K562 (cell line): ENCODE data around the gene OXNAD1. TPM values are rescaled to one million over a fixed set of nuclear protein-coding genes. Genes with fewer than 3 reads are reported as not detected.

Experiments
- ATAC-seq: fragments of 200-7000 bp; cut with Tn5 transposase; 3 replicates; pipeline ENCODE4 v1.9.1; 2020; ENCODE audit warnings: moderate library complexity
- BruUV-seq: library from RNA; stranded (reverse); fragments of 400-500 nt; replicated peaks from 2 replicates; lab custom pipeline; 2021; lab: Mats Ljungman, UMichigan
- CTCF ChIA-PET: fragments of 300-600 bp; formaldehyde crosslinking; extraction: SDS; loops from one replicate; lab custom pipeline; 2021; ENCODE audit warnings: low intra/inter-chr PET ratio; lab: Yijun Ruan, JAX
- POLR2A ChIA-PET: fragments of 300-600, 350-650 bp; sonication (Branson Sonifier 250); formaldehyde crosslinking; extraction: SDS; loops from one replicate; lab custom pipeline; 2021; ENCODE audit warnings: antibody characterized with exemption, inconsistent platforms; lab: Yijun Ruan, JAX
- DNase-seq, 4 experiments: peaks; one replicate each; pipeline versions ENCODE4 v3.0.0 to v3.0.0-alpha.2; 2011 to 2018; ENCODE audit warnings: low spot score in 3 of 4, mixed read lengths in 3 of 4; ENCODE audit errors: extremely low read depth in 1 of 4
- FAIRE-seq: peaks from 2 replicates; lab custom pipeline; 2011; peaks lifted over from hg19 to GRCh38; lab: Jason Lieb, UNC
- H2AFZ ChIP-seq: 2 replicates; pipeline ENCODE4 v1.6.0; 2011; ENCODE audit warnings: low read depth, low read length, control low read depth, inconsistent platforms
- H3K27ac ChIP-seq: fragments of 200-600 bp; 3 replicates; pipeline ENCODE4 v1.8.0; 2011; ENCODE audit warnings: low read depth, mild to moderate bottlenecking, control low read depth, inconsistent platforms, low read length, moderate library complexity, mixed read lengths; ENCODE audit errors: extremely low read depth
- H3K27me3 ChIP-seq, 2 experiments: fragments of 300-600 bp in 1 of 2; 2 replicates in 1 of 2; 3 replicates in 1 of 2; pipeline versions ENCODE4 v1.6.0 to v1.8.0; 2011; ENCODE audit warnings: inconsistent platforms in 2 of 2, low read length in 2 of 2, mild to moderate bottlenecking in 1 of 2, mixed read lengths in 1 of 2, moderate library complexity in 1 of 2; ENCODE audit not compliant: control insufficient read depth in 2 of 2, insufficient read depth in 2 of 2
- H3K36me3 ChIP-seq: fragments of 300-600 bp; 3 replicates; pipeline ENCODE4 v1.8.0; 2011; ENCODE audit warnings: mild to moderate bottlenecking, low read length, inconsistent platforms; ENCODE audit not compliant: control insufficient read depth, insufficient read depth
- H3K4me1 ChIP-seq, 2 experiments: fragments of 200-600 bp in 1 of 2; replicated peaks in 1 of 2; 2 replicates in 1 of 2; 3 replicates in 1 of 2; pipeline versions ENCODE4 v1.5.1 to v1.8.0; 2011; ENCODE audit warnings: inconsistent platforms in 2 of 2, low read length in 2 of 2, mild to moderate bottlenecking in 1 of 2, mixed read lengths in 1 of 2, moderate library complexity in 1 of 2; ENCODE audit not compliant: control insufficient read depth in 2 of 2, insufficient read depth in 2 of 2
- H3K4me2 ChIP-seq: 2 replicates; pipeline ENCODE4 v1.6.1; 2011; ENCODE audit warnings: low read length, control low read depth, inconsistent platforms, mixed read lengths; ENCODE audit not compliant: insufficient read depth
- H3K4me3 ChIP-seq: fragments of 200-600 bp; sonication (generic), shearing (Covaris generic); 2 replicates; pipeline ENCODE4 v1.5.1; 2016; ENCODE audit warnings: control low read depth, inconsistent platforms
- H3K79me2 ChIP-seq: fragments of 200-600 bp; 3 replicates; pipeline ENCODE4 v1.8.0; 2011; ENCODE audit warnings: low read length, inconsistent platforms; ENCODE audit not compliant: control insufficient read depth, insufficient read depth
- H3K9ac ChIP-seq, 2 experiments: 2 replicates each; pipeline versions ENCODE4 v1.6.0 to v1.6.1; 2011; ENCODE audit warnings: low read depth in 2 of 2, low read length in 2 of 2, control low read depth in 1 of 2, inconsistent platforms in 1 of 2, mild to moderate bottlenecking in 1 of 2, mixed read lengths in 1 of 2; ENCODE audit not compliant: insufficient read depth in 1 of 2
- H3K9me1 ChIP-seq: one replicate; pipeline ENCODE4 v1.6.0; 2011; ENCODE audit warnings: inconsistent platforms, mild to moderate bottlenecking, low read length, moderate library complexity; ENCODE audit not compliant: control insufficient read depth, insufficient read depth
- H3K9me3 ChIP-seq: replicated peaks from 2 replicates; pipeline ENCODE4 v1.5.1; 2011; ENCODE audit warnings: low read depth, low read length, inconsistent platforms; ENCODE audit not compliant: control insufficient read depth, insufficient read depth
- H4K20me1 ChIP-seq: replicated peaks from 2 replicates; pipeline ENCODE4 v1.6.1; 2011; ENCODE audit warnings: low read length, inconsistent platforms, mixed read lengths; ENCODE audit not compliant: control insufficient read depth, insufficient read depth
- CTCF ChIP-seq, 3 experiments: IDR thresholded peaks in 2 of 3; conservative IDR thresholded peaks in 1 of 3; 2 replicates each; pipeline ENCODE4 v1.5.1; 2011 to 2012; ENCODE audit warnings: low read length in 3 of 3, mild to moderate bottlenecking in 3 of 3, control low read depth in 2 of 3, improper control_type of control experiment in 1 of 3, inconsistent platforms in 1 of 3, low read depth in 1 of 3, mixed read lengths in 1 of 3, moderate library complexity in 1 of 3; ENCODE audit not compliant: insufficient read depth in 2 of 3
- DPF2 ChIP-seq: fragments of 450-650 bp; IDR thresholded peaks from 2 replicates; pipeline ENCODE4 v1.6.1; 2016
- ETV1 ChIP-seq: fragments of 450-650 bp; conservative IDR thresholded peaks from 2 replicates; pipeline ENCODE4 v1.6.1; 2016; ENCODE audit warnings: missing genetic modification characterization, control low read depth, low read depth, missing compliant biosample characterization
- GMEB1 ChIP-seq: fragments of 250-450 bp; sonication (Bioruptor Pico); IDR thresholded peaks from 2 replicates; pipeline ENCODE4 v1.4.0; 2020; ENCODE audit warnings: mild to moderate bottlenecking
- ILF3 ChIP-seq: fragments of 450-650 bp; IDR thresholded peaks from 2 replicates; pipeline ENCODE4 v1.6.1; 2018; ENCODE audit warnings: antibody characterized with exemption, mild to moderate bottlenecking, moderate library complexity, borderline replicate concordance
- POLR2AphosphoS5 ChIP-seq: IDR thresholded peaks from 2 replicates; pipeline ENCODE4 v1.6.1; 2011; ENCODE audit warnings: mild to moderate bottlenecking, low read depth, low read length, moderate library complexity; ENCODE audit not compliant: control insufficient read depth, insufficient read depth
- POLR2H ChIP-seq: IDR thresholded peaks from 2 replicates; pipeline ENCODE4 v1.6.1; 2016; ENCODE audit warnings: missing genetic modification characterization, low read depth, mild to moderate bottlenecking, control low read depth, missing compliant biosample characterization, moderate library complexity
- RUNX1 ChIP-seq: sonication (generic); IDR thresholded peaks from 2 replicates; pipeline ENCODE4 v1.6.1; 2016; ENCODE audit warnings: antibody characterized with exemption, low read depth
- TAF7 ChIP-seq: fragments of 450-650 bp; IDR thresholded peaks from 2 replicates; pipeline ENCODE4 v1.6.1; 2016; ENCODE audit warnings: missing genetic modification characterization, missing compliant biosample characterization
- XRCC4 ChIP-seq: IDR thresholded peaks from one replicate; pipeline ENCODE4 v1.6.1; 2011; ENCODE audit not compliant: insufficient read depth, insufficient read length; ENCODE audit errors: extremely low read depth
- ZFPM2 ChIP-seq: fragments of 250-450 bp; sonication (Bioruptor Pico); IDR thresholded peaks from 2 replicates; pipeline ENCODE4 v1.5.1; 2022; ENCODE audit warnings: mild to moderate bottlenecking
- ZNF140 ChIP-seq: fragments of 250-450 bp; sonication (Bioruptor Pico); IDR thresholded peaks from 2 replicates; pipeline ENCODE4 v1.8.0; 2021; ENCODE audit warnings: moderate library complexity, mild to moderate bottlenecking, inconsistent platforms
- ZNF778 ChIP-seq: fragments of 450-650 bp; formaldehyde crosslinking; IDR thresholded peaks from 2 replicates; pipeline ENCODE4 v1.4.0; 2020; ENCODE audit warnings: mild to moderate bottlenecking, moderate library complexity
- WGBS: fragments of 100-300 bp; shearing (Covaris generic); methylation state at CpG from one replicate; pipeline ENCODE4 v1.1.6; 2016; ENCODE audit warnings: low coverage, mixed read lengths; ENCODE audit not compliant: insufficient coverage; ENCODE audit errors: missing lambda C conversion rate; 5-methylcytosine and 5-hydroxymethylcytosine counted together
- in situ Hi-C: fragments of 300-500 bp; cut with MboI; formaldehyde crosslinking; loops from 4 replicates; pipeline ENCODE4 v1.15.0; 2018; ENCODE audit warnings: inconsistent platforms, mixed read lengths
- intact Hi-C: fragments of 100-400 bp; cut with micrococcal nuclease; formaldehyde crosslinking; loops from 2 replicates; pipeline ENCODE4 v1.14.2; 2022
- polyA plus RNA-seq, 8 experiments: library from polyadenylated mRNA; depleted of rRNA in 4 of 8; stranded (reverse) in 5 of 8; unstranded in 3 of 8; fragments of >200 nt; fragmentation: Nextera tagmentation in 2 of 8; fragmentation: Illumina TruSeq in 1 of 8; extraction: Ambion mirVana in 2 of 8; extraction: Trizol in 1 of 8; gene quantifications; 2 replicates each; pipeline versions ENCODE4 v1.2.1 to v1.2.3, GENCODE V29; 2011 to 2014; ENCODE audit warnings: inconsistent platforms in 1 of 8, missing spikeins in 1 of 8
- total RNA-seq, 7 experiments: library from RNA; depleted of rRNA in 6 of 7; stranded (reverse); fragments of >200 nt in 6 of 7; fragmentation: Illumina TruSeq in 2 of 7; extraction: Trizol in 2 of 7; gene quantifications; 2 replicates each; pipeline versions ENCODE4 v1.2.1 to v1.2.3, GENCODE V29; 2011 to 2021; ENCODE audit warnings: low replicate concordance in 1 of 7

The OXNAD1 gene
- total and polyA plus RNA-seq, 9 of the 15 experiments (the other 6 are each of a cell fraction or from before 2014, with no cell fraction given) = 12.8 to 44.4 (median 41.1) TPM

GRCh38 chr3:16336825-16337224, 71.8 kb downstream of the OXNAD1 start:
- no peak overlapping the region for H3K27ac ChIP-seq
- no peaks in the 10 kb centered on the region for H3K4me1 ChIP-seq
- CTCF ChIA-PET = no interaction called here
- no peak for FAIRE-seq
- no peak for DNase-seq
- TF ChIP-seq GMEB1 (CRISPR knock-in tag) = no peak
- H3K4me3 ChIP-seq = no peak overlapping the region
- no TSS peak for BruUV-seq
- ATAC-seq = no peak
- no peaks in the 10 kb centered on the region for H3K9me1 ChIP-seq
- no peaks in the 10 kb centered on the region for H3K79me2 ChIP-seq
- over 99% methylated on average over 6 of the region's 6 CpGs for WGBS
- H3K36me3 ChIP-seq = peaks cover 30% of the 10 kb centered on the region; the same call in 2 of the 3 replicates
- H4K20me1 ChIP-seq = no peaks in the 10 kb centered on the region
- no peaks in the 10 kb centered on the region for H3K27me3 ChIP-seq
- no peak overlapping the region for H2AFZ ChIP-seq
- in situ Hi-C loops (no loop called here), intact Hi-C loops (no loop called here)
- no peak overlapping the region for H3K9ac ChIP-seq
- H3K9me3 ChIP-seq = no peaks in the 10 kb centered on the region
- H3K4me2 ChIP-seq = no peak overlapping the region
- POLR2A ChIA-PET = interaction anchor here (0.7 to 1.5 kb wide), 2 partner anchors 11 to 16 kb away, joined by 3 read pairs; no protein-coding TSS in a partner anchor

GRCh38 chr3:16337856-16338540, 73.0 kb downstream of the OXNAD1 start:
- Histone ChIP-seq H3K79me2 (no peaks in the 10 kb centered on the region), H3K9me3 (no peaks in the 10 kb centered on the region), H3K9me1 (no peaks in the 10 kb centered on the region), H3K4me3 (no peak overlapping the region), H4K20me1 (no peaks in the 10 kb centered on the region), H2AFZ (no peak overlapping the region), H3K27me3 (no peaks in the 10 kb centered on the region), H3K27ac (no peak overlapping the region), H3K36me3 (peaks cover 21% of the 10 kb centered on the region; the same call in 2 of the 3 replicates), H3K4me2 (no peak overlapping the region), H3K9ac (no peak overlapping the region), H3K4me1 (no peaks in the 10 kb centered on the region)
- in situ Hi-C loops = no loop called here
- ChIA-PET CTCF (no interaction called here), POLR2A (no interaction called here)
- 95% methylated on average over 15 of the region's 15 CpGs for whole genome bisulfite sequencing
- intact Hi-C loops = no loop called here
- no peak for FAIRE-seq
- DNase-seq = no peak
- no peak for ATAC-seq
- BruUV-seq = no TSS peak
- no peak for TF ChIP-seq ZFPM2
- TF ChIP-seq RUNX1 = no peak
- TF ChIP-seq ZNF140 (CRISPR knock-in tag) = no peak
- TF ChIP-seq XRCC4 = no peak
- no peak for TF ChIP-seq ZNF778 (CRISPR knock-in tag)
- TF ChIP-seq POLR2H (tag) = no peak
- TF ChIP-seq DPF2 = no peak
- TF ChIP-seq ILF3 = no peak
- no peak for TF ChIP-seq CTCF (IDR thresholded peaks at IDR 0.05 in 2 of 3, conservative IDR thresholded peaks at IDR 0.05 in 1 of 3; ENCODE audit: insufficient read depth in 2 of 3, low read depth in 1 of 3, low read length in 3 of 3)
- no peak for TF ChIP-seq POLR2AphosphoS5
- TF ChIP-seq TAF7 (tag) = no peak
- no peak for TF ChIP-seq ETV1
